Testis (tissue), 3 donors: Measurements from ENCODE around the gene CSF2. TPM values are rescaled to one million over a fixed set of nuclear protein-coding genes. Genes with fewer than 3 reads are reported as not detected.

Source experiments
- polyA plus RNA-seq: library from polyadenylated mRNA; stranded (reverse); fragments of 350-450 nt; fragmentation: Illumina TruSeq; extraction: RNeasy Lipid Tissue Mini Kit (QIAGEN cat#74804); gene quantifications from one replicate; pipeline ENCODE4 v1.2.3, GENCODE V29; 2014; ENCODE audit warnings: low read depth, low replicate concordance; ENCODE audit not compliant: insufficient read depth
- small RNA-seq, 2 donors: library from RNA; depleted of rRNA; stranded (forward); fragments of <200 nt; gene quantifications; one replicate each; pipeline ENCODE3, GENCODE V24; 2016
- total RNA-seq, 2 donors: library from RNA; depleted of rRNA; stranded (reverse); fragments of >200 nt; gene quantifications; one replicate each; pipeline ENCODE4 v1.2.3, GENCODE V29; 2016

CSF2 gene
- total and polyA plus RNA-seq, 3 donors from 2014 or later, result not detected

Small RNA genes lying within 50 kb of the gene (small RNA-seq; reads per million reads assigned to genes)
- 0 reads per million in 2 donors for gene RF00285

Other genes with a start within 250 kb of the CSF2 start
- 10 to 100 TPM; 15.1 to 27.0 TPM for gene MEIKIN, start 128.1 kb upstream of the CSF2 start, total RNA-seq
- gene MEIKIN, start 128.1 kb upstream of the CSF2 start, polyA plus RNA-seq, result 13.6 TPM
- 10 to 100 TPM; 38.5 to 44.9 TPM for gene ACSL6, start 62.1 kb upstream of the CSF2 start, total RNA-seq
- 98.7 TPM for gene ACSL6, start 62.1 kb upstream of the CSF2 start, polyA plus RNA-seq
- gene IL3, start 13.1 kb upstream of the CSF2 start, total RNA-seq, result under 1 TPM in 1 of 2 donors, not detected in 1; 0.39 TPM
- not detected for gene IL3, start 13.1 kb upstream of the CSF2 start, polyA plus RNA-seq
- gene P4HA2, start 154.1 kb downstream of the CSF2 start, total RNA-seq, result 10 to 100 TPM; 20.4 to 22.8 TPM
- gene P4HA2, start 154.1 kb downstream of the CSF2 start, polyA plus RNA-seq, result 25.4 TPM
- gene PDLIM4, start 183.9 kb downstream of the CSF2 start, total RNA-seq, result 10 to 100 TPM; 11.8 to 18.5 TPM
- 20.5 TPM for gene PDLIM4, start 183.9 kb downstream of the CSF2 start, polyA plus RNA-seq
- gene SLC22A4, start 220.6 kb downstream of the CSF2 start, total RNA-seq, result 1 to 10 TPM; 1.5 to 2.3 TPM
- 1.1 TPM for gene SLC22A4, start 220.6 kb downstream of the CSF2 start, polyA plus RNA-seq